HG02943 (cell line): ENCODE measurements around the gene SALL3.

Source experiments
- ATAC-seq: cut with Tn5 transposase; IDR thresholded peaks from one replicate; pipeline ENCODE4 v1.9.1; 2021; ENCODE audit warnings: mild to moderate bottlenecking, low read depth, moderate library complexity; ENCODE audit not compliant: unreplicated experiment

SALL3 gene

DNA sequence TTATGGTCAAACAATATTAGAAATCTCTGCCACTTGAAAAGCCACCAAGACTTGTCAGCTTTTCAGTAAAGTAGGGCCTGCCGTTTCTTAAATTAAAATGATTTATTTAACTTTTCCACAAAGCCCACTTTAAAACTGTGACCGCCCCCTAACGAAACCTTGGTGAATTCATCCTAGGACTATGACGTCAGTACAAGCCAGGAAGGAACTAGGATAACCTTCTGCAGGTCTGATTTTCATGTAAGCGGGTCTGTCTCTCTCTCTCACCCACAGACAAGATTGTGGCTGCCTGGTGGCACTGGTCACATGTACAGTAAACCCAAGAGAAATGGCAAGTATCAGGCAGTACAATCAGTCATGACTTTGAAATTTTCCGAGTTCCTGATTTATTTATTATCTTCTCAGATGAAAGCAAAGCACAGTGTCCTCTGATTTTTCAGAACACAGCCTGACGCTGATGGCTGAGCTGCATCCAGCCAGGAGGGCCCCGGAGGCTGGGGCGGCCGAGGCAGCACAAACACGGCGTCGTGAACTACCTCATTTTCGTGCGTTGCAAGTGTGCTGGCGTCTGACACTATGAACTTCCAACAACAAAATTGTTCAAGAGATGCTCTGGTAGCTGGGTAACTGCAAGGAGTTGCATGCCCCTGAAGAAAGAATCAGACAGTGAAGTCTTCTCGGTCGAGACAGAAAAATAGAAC lies 18.9 kb downstream of the SALL3 start:
- ATAC-seq = no peak

DNA sequence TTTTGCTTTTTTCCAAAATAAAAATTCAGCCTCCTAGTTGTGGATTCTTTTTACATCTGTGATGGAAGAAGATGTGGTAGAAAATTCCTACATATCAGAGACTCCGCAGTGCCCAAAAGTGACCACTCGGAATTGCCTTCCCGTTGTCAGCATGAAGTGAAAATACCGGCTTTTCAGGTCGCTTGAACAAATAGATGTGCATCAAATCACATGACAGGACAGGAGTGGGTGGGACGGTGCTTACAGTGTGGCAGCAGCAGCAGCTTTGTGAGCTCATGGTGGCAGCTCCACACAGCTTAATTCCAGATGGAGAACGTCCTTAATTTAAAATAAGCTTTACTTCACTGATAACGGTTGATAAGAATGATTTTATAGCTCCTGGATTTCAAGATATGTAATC lies 20.3 kb downstream of the SALL3 start:
- ATAC-seq = no peak

DNA sequence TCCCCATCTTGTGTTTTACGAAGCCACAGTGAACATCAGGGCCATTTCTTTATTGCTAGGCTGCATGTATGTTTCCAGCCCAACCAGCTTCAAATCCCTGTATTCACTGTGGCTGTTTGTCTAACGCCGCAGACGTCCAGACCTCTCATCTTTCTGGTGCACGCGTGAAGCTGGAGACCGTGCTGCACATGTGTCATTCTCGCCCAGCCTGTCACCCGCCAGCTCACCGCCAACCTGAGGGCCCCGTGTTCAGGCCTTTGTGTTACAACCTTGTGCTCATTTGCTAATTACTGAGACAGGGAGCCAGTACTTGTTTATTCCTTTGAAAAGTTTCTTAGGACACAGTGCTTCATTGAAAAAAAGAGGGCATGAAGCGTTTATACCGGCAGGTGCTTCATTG lies 21.4 kb downstream of the SALL3 start:
- ATAC-seq = no peak

DNA sequence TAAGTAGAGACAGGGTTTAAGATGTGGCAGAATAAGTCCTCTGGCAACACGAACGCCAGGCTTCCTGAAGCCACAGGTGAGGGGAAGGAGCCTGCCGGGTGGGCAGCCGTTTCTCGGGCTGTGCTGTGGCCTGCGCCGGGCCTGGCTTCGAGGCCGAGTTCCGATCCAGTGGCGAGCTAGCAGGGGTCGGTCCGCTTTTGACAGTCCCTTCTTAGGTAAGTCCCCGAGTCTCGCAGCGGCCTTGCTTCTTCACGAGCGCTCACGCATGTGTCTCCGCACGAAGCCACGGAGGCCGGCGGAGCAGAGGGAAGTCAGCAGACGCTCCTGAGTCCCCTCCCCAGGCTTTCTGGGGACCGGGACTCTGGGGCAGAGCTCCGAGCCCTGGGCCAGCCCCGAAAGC lies 26.0 kb downstream of the SALL3 start:
- ATAC-seq = no peak

DNA sequence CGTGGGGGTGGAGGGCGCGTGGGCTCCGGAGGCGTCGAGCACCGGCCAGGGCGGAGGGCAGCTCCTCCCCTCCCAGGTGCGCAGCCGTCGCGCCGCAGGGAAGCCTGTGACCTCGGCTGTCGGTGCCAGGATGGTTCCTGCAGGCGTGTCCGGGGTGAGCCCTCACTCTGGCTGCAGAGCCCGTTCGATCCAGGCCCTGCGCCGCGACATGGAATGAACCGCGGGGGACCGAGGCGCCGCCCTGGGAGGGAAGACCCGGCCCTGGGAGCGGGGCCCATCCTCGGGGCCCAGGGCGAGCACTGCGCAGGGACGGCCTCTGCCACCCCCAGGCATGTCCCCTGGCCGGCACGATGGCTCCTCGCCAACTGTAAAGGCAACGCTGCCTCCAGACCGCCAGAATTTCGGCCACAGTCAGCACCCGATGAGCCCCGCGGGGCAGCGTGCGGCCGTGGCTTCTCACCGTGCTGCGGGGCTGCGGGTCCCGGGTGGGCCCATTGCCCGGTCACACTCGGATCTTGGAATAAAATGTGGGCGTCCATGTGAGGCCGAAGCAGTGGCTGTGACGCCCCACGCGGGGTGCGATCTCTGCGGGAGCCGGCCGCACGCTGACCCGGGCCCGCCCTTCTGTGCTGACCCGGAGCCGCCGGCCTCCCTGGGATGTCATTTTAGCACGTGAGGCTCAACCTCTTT lies 26.6 kb downstream of the SALL3 start:
- ATAC-seq = no peak

DNA sequence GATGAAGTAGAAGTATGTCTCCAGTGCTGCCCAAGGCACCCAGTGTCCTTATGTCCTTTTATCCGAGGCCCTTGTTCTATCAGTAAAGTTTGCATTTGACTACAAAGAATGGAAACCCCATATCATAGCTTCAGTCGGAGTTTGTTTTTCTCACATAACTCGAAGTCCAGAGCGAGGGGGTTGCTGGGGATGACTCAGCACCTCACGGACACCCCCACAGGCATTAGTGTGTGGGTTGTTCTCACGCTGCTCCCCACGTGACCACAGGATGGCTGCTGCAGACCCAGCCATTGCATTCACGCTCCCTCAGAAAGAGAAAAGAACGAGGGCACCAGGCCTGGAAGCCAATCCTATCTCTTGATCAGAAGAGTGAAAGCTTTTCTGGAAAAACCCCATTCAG lies 27.8 kb downstream of the SALL3 start:
- ATAC-seq = no peak

DNA sequence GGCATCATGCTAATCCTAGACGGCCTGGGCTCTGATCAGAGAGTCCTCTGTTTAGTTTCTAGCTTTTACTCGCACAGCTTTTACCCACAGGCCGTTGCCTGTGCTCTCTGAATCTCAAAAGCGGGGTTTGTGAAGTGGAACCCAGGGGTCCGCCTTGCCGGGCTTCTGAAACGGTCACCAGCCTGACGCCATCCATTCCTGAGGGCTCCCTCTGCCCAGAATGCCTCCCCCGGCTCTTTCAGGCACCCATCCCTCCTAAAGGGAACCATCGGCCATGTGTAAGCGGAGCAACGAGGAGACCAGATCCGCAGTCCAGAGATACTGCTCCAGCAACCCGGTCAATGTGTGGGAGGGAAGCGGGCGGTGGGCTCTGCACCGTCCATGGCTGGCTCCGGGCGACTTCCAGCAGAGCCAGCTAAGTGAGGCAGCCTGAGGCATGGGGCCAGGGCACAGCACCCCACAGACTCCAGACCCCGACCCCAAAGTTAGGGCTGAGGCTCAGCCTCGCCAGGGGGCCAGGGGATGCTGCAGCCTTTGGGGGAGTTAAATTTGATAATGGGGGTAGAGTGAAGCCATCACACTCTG lies 28.8 kb downstream of the SALL3 start:
- ATAC-seq = no peak

DNA sequence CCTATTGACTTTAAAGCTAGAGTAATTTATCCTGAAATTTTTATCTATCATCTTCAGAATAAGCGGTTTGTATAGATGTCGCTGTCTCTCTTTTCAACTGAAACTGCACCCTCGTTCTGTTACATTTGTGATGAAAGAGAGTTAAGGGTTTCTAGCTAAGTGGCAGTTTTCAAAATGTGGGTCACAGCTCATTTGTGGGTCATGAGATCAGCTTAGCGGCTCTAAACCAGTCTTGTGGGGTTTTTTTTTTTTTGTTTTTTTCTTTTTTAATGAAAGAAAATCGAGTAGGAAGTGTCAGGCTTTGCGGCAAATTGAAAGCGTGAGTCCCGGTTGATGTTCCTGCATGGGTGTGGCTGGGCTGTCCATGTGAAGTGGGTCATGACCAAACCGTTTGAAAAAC lies 31.2 kb downstream of the SALL3 start:
- no peak for ATAC-seq

DNA sequence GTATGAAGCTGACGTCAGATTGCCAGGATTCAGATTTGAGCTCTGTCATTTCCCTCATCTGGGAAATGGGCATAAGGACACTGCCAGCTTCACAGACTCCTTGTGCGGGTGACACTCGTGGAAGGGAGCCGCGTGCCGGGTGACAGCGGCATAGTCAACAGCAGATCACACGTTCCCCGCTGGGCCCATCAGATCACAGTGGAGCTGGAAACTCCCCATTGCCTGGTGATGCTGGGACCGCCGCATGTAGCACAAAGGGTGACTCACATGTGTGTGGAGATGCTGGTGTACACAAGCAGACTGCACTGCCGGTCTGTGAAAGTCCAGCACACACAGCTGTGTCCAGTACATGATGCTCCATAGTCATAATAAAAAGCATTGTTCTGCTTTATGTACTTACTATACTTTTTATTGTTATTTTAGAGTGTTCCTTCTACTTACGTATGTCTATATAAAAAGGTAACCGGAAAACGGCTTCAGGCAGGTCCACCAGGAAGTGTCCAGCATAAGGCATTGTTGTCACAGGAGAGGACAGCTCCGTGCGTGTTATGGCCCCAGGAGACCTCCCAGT lies 31.8 kb downstream of the SALL3 start:
- ATAC-seq = no peak

DNA sequence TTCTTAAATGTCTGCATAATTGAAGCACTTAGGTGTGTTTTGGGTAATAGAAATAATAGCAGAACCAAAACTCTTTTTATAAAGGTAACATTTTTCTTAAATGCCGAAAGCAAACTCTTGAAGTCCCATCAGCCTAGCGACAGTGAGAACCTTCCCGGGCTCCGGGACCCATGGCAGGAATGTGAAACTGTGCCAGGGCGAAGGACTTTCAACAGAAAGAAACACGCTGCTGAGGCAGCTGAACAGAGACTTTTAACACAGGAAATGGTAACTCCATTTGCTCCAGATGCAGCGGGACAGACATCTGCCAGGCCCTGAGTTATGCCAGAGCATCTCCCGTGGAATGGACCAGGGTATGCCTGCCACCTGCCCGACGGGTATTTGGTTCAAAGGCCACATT lies 34.3 kb downstream of the SALL3 start:
- ATAC-seq = no peak

DNA sequence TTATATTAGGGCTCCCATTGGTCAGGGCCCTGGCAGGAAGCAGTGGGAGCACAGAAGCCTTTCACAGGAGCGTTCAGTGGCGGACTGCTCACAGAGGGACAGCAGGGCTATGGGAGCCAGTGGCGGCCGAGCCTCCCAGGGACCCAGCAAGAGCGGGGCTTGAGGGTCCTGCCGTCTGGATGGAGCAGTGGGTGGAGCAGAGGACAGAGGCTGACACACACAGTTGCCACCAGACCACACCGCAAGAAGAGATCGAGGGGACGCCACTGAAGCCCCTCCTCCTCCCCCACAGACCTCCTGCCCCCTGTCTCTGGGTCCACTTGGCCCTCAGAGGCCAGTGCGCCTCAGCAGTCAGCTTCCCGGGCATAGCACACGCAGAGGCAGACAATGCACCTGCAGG lies 39.3 kb downstream of the SALL3 start:
- no peak for ATAC-seq

DNA sequence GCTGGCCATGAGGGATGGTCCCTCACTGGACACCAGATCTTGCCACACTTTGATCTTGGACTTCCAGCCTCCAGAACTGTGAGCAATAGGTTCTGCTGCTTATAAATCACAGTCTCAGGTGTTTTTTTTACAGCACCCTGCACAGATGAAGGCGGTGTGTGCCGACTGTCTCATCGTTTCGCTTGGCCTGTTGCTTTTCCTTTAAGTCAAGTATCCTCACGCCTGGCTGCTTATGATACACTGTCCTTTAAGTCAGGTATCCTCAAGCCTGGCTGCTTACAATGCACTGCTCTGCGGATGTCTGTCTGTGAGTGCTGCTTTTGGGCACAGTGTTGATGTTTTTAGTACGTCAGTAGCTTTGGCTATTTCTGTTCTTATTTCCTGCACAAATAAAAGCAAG lies 40.3 kb downstream of the SALL3 start:
- ATAC-seq = no peak

DNA sequence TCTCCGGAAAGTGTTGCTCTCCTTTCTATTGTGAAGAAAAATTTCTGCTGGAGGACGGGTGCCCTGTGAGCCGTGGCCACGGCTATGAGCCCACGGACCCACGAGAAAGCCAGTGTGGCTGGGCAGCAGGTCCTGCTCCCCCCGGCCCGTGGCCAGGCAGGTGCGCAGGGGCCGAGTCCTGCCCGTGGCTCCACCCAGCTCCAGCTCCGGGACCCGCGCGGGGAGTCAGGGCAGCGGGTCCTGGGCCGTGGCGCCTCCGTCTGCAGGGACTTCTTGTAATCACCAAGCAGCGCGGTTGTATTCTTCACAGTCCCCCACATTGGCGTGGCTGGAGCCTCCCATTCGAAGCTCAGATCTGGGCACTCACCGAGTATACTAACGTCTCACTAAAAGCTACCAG lies 43.0 kb downstream of the SALL3 start:
- no peak for ATAC-seq

DNA sequence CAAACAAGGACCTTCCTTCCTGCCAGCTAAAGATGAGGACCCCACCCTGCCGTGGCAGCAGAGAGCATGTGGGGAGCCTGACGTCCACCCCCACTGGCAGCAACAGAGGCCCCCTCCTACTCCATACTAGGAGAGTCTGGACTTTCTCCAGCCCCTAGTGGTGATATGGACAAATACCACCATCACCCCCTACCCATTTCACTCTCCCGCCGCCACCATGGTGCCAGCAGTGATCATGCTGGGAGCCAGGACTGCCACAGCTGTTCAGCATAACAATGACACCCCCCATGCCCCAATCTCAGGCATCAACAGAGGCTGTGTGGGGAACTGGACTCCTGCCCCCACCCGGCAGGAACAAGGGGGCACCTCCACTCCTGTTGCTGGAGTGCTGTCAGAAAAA lies 46.9 kb downstream of the SALL3 start:
- no peak for ATAC-seq

DNA sequence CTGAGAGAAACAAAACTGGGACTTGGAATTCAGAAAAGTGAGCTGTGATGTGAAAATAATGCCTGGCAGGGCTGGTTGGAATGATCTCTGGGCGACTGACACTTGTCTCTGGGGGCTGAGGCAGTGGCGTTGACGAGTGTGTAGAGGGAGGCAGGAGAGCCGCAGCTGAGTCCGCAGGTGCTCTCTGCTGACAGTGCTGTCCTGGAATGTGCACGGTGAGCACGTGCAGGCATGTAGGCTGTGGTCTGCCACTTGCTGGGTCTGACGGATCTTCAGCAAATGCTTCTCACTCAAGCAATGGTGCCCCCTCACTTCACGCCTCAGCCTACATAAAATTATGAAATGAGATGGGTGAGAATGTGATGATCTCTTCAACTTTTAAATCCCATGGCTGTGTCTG lies 51.1 kb downstream of the SALL3 start:
- no peak for ATAC-seq

DNA sequence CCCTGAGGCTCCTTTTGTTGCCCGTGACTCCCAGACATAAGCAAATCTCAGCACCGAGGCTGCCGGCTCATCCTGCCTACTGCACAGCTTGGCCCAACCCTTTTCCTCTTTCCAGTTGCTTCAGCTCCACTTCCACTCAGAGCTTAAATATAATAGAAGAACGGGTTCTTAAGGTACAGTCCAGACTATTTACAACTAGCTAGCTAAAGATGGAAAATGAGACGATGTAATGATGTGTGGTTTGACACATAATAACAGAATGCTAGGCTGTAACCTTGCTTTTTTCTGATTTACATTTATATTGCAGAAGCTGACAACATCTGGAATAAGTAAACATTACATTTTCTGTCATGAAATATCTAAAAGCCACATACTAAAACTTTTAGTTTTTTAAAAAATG lies 62.7 kb downstream of the SALL3 start:
- no peak for ATAC-seq

DNA sequence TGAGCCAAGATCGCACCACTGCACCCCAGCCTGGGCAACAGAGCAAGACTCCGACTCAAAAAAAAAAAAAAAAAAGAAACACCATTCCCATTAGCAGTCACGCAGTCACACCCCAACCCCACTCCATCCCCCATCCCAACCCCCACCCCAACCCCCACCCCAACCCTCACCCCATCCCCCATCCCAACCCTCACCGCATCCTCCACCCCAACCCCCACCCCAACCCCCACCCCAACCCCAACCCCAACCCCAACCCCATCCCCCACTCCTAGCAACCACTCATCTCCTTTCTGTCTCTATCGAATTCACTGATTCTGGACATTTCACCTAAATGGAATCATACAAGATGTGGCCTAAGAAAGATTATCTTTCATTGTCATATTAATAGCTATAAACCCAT lies 63.7 kb downstream of the SALL3 start:
- no peak for ATAC-seq

DNA sequence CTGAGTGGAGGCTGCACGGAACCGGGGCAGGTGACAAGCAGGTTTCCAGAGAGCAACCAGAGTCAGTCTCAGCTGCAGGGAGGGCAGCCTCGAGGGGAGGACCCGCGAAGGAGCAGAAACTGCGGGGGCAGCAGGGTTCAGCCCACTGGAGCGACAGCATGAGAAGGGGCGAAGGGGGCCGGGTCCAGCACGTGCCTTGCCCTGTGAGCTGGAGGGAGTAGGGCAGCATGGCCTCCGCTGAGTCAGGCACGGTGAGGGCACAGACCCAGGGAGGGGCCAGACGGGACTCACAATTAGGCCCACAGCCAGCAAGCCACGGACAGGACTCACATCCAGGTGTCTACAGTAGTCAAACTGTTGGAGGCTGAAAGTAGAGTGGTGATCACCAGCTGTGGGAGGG lies 66.9 kb downstream of the SALL3 start:
- ATAC-seq = no peak

DNA sequence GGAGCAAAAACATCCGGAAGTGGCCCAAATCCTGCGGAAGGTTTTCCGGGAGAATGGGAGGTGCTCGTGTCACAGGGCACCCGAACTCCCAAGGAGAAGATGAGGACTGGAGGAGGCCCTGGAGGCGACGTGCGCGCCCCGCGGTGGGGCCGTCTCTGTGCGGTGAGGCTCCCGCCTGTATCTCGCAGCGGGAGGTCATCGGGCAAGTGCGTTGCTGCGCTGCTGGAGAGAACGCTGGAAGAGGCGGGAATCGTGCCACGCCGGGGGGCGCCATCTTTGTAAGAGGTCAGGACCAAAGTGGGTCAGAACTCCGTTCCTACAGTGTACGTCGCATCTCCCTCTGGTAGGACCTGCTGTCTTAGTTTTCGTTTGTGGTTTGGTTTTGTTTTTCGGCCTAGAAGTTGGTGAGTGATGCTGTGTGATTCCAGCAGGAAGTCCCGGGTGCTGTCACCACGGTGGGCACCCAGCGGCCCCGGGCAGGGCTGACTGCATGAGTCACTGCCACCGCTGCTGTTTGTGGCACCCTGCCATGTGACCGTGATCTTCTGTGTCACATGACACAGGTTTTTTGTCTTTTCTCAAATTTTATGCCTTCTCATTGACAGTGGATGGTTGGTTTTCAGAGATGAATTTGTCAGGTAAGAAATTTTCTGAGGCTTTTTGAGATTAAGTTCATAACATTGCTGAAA lies 68.1 kb downstream of the SALL3 start:
- ATAC-seq = no peak

DNA sequence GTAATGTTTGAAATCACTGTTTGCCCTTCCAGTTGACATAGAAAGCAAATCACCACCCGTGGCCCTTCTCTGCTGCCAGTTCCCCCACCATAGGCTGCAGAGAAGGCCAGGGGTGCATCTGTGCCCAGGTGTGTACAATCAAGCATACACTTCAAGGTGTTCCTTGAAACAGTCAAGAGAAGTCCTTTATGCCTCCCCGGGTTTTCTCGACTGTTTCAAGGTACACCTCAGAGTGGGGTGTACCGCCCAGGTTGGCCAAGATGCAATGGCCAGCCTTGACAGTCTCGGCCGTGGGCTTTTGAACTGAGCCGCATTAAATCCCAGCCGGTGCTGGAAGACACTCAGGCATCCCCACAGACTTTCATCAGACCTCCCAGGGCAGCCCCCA lies 68.6 kb downstream of the SALL3 start:
- no peak for ATAC-seq

DNA sequence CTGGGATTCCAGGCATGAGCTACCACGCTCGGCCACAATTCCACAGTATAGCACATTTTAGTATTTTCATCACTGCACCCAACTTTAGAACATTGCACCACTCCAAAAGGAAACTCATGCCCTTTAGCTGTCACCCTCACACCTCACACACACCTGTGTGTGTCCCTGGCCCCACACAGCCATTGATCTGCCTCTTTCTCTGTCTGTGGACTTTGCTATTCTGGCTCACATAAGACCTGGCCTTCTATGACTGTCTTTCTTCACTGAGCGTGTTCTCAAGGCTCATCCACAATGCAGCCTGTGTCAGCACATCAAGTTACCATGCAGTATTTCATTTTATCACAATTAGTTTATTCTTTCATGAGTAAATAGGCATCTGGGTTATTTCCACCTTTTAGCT lies 69.9 kb downstream of the SALL3 start:
- ATAC-seq = no peak
